Measurements from ENCODE around the gene MSH5.

The MSH5 gene

DNA sequence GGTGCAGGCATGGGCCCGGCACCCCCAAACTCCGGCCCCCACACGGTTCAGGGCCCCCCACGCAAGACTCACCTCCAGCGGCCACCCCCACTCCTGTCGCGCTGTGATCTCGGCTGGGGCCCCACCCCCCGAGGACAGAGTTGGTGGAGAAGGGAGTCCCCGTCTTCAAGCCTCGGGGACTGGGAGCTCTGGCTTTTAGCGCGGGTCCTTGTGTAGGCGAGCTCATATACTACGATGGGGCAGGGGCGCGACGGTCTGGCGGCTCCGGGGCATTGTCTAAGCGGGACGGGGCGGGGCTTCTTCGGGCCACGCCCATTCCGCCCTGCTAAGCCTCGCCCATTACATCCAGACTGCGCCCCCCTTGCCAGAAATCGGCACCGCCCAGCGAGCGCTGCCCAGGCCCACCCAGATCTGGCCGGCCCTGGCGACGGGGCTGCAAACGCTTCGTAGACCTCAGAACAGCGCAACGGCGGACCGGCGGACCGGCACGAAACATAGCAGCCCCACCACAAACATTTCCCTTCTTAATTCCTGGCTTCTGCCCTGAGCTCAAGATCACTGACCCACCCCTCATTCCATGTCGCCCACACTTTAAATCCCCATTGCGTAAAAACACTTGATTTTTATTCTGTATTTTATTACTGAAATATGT lies 9.7 kb upstream of the MSH5 start:
- DNase-seq, result peak in 5 of 6 experiments; percentile 53 to 81 (median 68)

DNA sequence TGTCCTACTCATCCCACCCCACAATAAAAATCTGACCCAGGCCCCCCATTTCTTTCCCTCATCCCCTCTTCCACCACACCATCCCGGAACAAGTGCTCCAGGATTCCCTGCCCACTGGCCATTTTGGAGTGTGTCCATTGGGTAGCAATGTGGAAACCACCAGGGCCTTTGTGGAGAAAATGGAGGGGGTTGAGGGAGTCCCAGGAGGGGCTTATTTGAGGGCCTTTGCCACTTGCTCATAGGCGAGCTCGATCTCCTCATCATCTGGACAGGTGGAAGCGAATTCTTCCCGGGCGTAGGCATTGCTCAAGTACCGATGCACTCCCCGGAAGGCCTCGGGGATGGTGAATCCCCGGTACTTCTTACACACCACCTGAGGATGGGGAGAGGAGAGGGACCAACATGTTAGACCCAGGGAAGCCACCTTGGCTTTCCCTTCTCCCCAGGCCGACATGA lies 9.1 kb upstream of the MSH5 start:
- DNase-seq, result no peak

DNA sequence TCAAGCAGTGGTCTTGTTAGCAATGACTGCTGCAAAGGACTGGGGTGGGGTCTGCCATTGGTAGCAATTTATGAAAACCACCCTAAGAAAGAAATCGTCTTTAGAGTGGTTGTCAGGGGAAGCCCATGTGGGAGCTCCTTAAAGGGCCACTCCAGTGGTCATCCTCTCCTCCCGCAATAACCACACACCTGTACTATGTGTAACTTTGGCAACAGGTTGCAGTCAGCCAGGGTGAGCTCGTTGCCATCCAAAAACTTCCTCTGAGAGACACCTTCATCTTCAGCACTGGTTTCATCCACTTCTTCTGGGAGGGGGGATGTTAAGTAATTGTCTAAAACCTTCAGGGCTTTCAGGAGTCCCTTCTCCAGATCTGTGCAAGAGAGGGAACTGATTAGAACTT lies 7.8 kb upstream of the MSH5 start:
- DNase-seq, result no peak

DNA sequence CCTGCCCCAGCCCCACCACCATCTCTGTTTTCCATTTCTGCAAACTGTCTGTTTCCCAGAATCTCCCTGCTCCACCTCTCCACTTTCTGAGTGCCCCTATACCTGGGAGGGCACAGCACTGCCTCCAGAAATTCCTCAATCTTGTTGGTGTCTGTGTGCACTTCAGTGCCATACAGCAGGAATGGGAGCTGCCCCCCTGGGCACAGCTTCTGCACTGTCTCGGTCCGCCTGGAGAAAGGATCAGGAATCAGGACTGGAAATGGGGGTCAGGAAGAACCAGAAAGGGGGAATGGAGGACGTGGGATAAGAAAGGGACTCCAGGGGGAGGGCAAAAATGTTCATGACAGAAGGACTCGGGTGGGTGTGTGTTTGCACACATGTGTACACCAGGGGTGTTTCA lies 6.1 kb upstream of the MSH5 start:
- DNase-seq, result no peak

DNA sequence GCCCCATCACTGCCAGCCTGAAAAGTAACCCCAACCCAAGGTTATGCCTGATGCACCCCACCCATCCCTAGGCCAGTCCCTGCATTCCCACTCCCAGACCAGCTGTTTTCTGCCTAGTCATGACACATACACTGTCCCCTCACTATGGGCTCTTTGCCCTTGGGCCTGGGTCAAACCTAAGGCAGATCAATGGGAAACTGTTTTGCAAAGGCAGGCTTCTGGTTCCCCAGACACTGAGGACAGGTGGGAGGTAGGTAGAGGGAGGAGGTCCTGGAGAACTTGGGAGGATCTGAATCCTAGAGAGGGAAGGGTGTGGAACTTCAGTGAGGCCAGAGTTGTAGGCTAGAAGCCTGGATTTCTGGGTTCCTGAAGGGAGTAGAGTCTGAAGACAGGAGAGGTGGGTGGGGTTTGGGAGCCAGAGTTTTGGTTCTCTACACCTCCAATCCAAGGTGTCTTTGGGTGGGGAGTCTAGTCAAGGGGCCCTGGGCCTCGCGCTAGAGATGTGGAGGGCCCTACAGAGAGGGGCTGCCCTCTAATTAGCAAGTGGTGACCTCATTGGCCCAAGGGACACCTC lies 5.5 kb upstream of the MSH5 start:
- DNase-seq, result no peak

DNA sequence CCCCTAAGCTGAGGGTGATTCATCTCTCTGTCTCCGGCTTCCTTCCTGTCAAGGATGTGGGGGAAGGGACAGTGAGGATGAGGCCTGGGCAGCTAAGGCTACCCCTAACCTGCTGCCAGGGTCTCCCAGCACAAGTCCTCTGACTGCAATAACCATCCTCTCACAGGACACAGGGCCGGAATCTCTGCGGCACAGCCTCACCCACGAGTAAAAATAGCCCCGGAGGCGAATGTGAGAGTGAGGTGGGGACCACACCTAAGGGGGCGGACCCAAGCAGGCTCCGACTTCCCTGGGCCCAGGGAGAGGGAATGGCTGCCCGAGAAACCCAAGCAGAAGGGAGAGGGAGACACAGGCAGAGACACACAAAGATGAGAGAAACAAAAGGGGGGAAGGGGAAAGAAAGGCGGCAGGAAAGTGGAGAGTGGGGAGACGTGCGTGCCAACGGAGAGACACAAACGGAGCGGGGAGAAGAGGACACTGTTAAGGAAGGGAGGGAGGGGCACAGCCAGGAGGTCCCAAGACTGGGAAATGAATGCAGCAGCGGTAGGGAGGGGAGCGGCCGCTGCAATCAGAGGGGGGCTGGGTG lies 4.9 kb upstream of the MSH5 start:
- DNase-seq, result peak in 1 of 6 experiments; percentile 35

DNA sequence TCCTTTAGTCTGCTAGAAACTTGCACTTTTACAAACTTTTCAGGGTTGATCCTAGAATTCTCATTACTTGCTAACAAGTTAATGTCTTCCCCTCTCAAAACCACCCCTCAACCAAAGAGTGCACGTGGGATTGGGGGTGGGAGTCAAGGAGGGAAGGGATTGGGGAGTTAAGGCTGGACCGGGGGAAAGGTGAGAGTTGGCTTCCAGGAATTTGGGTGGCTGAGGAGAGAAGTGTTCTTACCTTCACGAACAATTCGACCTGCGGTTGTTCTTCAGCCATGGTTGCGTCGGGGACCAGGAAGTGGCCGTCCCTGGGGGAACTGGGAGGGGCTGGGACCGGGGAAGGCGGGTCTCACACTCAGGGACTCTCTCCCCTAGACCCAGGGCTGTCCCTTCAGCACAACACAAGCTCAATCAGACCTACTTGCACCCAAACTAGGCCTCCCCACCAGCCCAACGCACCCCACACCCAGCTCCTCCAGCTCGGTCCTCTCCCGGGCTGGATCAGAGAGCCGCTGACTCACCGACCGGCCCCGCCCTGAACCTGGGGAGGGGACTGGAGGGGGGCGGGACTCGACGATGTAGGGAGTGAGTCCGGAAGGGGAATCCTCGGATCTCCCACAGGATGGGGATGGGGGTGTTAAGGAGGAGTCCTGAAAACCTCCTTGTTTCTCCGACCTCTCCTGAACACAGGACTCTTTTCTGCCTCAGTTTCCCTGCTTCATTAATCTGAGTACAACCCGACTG lies 3.6 kb upstream of the MSH5 start, which contains the start of gene CLIC1:
Gene CLIC1 (minus strand): TSS at position 510 of the 747 bp plus-strand sequence. CDS start 230 bp downstream, at position 280.
- DNase-seq, result peak in 5 of 6 experiments; percentile 38 to 62 (median 44)

DNA sequence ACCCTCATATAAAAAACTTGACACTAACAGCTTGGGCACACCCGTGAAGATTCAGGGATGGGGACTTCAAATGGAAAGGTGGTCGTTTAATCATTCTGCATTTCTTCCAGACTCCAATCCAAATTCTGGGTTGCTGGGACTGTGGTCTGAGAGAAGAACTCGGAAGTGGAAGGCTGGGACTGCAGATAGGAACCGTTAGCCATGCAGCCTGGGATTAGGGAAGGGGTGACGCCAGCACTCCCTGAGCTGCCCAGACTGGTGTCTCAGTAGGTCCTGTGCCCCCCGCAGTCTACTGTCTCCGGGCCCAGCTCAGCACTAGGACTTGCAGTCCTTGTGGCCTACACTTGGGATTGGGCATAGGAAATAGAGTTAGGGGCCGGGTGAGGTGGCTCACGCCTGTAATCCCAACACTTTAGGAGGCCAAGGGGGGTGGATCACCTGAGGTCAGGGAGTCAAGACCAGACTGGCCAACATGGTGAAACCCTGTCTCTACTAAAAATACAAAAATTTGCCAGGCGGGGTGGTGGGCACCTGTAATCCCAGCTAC lies 3.0 kb upstream of the MSH5 start:
- DNase-seq, result no peak

DNA sequence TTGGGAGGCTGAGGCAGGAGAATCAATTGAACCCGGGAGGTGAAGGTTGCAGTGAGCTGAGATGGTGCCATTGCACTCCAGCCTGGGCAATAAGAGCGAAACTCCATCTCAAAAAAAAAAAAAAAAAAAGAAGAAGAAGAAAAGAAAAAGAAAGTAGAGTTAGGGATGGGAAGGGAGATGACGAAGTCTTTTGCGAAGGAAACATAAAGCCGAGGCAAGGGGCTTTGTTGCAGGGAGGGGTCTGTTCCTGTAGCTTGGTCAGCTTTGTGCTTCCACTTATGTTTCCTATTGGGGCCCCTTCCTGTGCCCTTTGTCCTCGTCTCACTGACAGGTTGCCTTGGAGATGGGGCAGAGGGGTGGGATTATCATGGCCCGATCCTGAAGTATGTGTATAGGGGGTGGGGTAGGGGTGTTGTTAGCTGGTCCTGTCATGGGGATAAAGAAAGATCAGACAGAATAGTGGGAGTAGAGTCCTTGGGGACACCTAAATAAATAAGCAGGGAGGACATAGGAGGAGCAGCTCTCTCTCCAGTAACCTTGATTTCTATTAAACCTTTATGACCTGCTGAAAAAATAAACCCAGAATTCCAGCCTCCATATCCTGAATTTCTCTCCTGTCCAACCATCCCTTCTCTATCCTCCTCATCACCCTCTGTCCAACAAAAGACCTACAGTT lies 2.4 kb upstream of the MSH5 start:
- no peak for DNase-seq

DNA sequence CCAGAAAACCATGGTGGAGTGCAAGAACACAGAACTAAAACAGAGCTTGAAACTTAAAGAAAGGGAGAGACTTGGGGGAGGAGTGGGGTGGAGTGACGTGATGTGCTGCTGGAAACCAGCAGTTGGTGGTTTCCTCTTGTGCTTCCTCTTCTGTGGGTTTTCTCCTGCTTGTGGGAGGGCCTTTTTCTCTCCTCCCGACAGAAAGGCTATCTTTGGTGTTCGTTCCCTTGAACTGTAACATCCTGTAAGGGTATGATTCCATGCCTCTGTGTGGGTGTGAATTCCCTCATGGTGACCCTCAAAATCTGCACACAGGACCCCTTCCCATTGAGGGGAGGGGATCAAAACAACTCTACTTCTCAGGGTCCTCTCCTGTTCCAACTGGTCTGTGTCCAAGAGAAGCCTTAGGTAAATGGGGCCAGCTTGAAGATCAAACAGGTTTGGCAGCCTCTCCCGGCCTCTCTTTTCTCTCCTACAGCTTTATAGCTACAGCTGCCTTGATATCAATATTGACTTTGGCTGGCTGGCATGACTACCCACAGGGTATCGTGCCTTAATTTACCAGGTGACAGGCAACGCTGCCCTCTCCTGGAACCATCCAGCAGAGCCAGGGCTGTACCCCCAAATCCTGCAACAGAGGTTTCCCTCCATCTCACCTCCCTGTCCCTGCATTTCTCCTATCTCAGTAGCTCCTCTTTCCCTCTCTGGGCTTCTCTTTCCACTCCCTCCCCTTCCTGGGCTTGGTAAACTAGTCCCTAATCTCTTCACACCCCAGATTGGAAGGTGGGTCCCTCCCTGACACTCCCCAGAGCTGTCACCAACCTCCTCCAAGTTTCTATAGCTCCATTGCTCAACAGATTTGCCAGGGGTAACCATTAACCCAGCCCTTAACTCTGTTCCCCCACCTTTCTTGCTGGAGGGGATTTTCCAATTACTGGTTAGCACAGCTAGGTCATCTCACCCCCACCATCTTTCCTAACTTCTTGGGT lies 1.5 kb upstream of the MSH5 start:
- peak; percentile 39 to 77 (median 68) for DNase-seq

DNA sequence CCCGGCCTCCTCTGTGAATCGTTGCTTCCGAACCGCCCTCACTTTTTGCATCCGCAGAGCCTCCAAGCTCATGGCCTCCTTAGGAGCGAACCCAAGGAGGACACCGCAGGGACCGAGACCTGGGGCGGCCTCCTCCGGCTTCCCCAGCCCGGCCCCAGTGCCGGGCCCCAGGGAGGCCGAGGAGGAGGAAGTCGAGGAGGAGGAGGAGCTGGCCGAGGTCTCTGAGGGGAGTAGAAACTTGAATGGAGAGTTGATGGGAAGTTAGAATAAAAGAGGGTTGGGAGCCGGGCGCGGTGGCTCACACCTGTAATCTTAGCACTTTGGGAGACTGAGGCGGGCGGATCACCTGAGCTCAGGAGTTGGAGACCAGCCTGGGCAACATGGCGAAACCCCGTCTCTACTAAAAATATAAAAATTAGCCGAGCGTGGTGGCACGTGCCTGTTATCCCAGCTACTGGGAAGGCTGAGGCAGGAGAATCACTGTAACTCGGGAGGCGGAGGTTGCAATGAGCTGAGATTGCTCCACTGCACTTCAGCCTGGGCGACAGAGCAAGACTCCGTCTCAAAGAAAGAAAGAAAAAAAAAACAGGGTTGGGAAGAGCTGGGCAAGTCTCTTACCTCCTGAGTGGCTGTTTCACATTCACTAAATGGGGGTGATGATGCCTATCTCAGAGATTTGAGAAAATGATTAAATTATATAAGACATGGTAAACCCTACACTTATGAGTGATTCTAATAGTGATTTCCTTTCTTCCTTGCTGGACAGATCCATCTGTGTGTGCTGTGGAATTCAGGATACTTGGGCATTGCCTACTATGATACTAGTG lies 805 bp downstream of the MSH5 start:
- DNase-seq, result no peak

DNA sequence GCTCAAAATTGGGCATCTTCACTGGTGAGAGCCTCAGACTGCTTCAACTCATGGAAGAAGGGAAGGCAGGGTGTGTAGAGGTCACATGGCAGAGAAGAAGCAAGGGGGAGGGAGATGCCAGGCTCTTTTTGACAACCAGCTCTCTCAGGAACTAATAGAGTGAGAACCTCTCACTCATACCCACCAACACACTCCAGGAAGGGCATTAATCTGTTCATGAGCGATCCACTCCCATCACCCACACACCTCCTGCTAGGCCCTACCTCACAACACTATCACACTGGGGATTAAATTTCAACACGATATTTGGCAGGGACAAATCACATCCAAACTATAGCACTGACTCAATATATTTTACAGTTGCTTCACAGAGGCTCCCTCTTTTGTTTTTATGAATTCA lies 2.0 kb downstream of the MSH5 start:
- no peak for DNase-seq

DNA sequence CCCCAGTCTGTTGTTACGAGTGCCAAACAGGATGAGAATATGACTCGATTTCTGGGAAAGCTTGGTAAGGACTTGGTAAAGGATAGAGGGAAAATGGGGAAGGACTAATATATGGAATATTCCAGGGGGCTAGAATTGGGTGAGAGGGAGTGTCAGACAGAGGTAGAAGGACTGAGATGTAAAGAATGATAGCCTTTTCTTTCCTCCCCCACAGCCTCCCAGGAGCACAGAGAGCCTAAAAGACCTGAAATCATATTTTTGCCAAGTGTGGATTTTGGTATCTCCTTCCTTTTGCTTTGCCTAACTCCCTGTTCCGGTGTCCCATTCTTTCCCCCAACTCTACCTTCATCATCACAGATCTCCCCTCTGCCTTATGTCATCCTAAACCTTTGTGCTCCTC lies 3.1 kb downstream of the MSH5 start:
- DNase-seq, result no peak

DNA sequence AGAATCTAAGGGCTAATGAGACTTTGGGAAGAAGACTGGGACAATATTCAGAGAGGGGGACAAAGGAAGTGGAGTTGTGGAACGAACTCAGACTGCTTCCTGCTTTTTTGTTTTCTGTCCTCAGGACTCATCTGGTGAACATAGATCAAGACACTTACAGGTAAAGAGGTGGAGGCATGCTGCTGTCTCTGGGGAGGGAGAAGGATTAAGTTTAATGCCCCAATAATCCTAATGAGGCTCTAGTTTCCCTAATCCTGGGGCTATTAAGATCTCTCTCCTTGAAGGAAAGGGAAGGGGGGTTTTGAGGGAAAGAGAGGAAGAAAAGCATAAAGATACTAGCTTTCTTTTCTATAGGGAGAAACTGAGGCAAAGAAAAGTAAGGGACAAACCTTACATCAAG lies 4.6 kb downstream of the MSH5 start:
- no peak for DNase-seq

DNA sequence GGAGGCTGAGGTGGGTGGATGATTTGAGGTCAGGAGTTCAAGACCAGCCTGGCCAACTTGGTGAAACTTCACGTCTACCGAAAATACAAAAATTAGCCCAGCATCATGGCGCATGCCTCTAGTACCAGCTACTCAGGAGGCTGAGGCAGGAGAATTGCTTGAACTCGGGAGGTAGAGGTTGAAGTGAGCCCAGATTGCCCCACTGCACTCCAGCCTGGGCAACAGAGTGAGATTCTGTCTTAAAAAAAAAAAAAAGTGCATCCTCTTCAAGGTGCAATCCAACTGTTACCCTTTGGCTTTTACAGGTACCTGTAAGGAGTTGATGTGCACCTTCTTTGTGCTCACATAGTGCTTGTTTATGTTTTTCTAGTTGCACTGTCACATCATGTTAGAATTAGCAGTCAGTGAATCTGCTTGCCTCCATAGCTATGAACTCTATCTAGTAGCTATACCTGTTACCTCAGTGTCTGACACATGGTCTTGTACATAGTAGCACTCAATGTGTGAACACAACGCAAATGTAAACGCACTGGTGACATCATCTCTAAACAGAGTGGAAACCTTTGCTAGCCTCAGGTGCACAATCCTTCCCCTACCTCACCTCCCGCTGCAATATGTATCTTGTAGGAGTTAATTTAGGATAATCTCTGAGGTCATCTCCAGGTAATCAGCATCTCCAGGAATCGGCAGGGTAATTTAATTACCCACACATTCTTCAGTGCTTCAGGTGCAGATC lies 9.7 kb downstream of the MSH5 start:
- no peak for DNase-seq

DNA sequence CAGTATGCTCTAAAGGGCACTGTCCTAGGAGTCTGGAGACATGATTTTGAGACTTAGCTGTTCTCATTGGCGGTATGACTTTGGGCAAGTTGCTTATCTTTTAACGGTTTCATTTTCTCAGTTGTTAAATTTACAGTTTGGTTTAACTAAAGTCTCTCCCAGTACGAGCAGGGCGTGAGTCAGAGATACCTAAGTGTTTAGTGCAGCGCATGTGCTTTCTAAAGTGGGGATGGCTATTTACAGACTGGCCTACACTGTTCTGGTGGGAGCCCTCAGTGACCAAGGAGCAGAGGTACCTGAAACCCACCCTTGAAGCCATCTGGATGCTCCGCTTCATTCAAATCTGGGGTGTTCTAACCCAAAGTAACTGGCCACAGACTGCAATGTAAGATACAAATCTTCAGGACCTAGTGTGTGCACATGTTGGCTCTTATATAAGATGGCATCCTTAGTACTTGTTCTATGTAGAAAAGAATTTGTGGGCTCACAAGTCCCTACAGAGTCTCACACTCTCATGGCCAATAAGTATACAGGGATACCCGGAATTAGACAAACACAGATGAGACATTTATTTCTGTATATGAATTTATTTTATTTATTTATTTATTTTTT lies 10.7 kb downstream of the MSH5 start:
- no peak for DNase-seq

DNA sequence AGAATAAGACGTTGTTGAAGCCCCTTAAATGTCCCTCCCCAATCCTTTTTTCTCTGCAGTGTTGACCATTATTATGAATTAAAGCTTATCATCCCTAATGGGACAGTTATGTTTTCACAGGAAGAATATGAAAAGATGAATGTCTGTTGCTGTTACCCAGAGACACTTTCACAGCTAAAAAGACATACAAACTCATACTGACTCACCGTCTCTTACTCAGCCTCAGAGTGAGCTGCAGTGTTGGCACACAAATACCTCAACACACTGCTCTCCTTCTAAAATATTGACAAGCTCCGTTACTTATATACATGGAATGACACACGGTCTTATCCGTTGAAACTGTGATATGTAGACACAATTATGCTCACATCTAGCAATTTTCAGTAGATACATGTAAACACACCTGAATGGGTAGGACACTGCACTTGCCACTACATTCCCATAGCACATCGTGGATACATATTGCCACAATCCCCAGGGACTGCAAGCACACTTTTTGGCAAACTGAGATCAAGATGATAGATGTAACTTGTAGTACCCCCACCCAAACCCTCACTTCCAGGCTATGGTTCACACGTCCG lies 13.0 kb downstream of the MSH5 start:
- no peak for DNase-seq

DNA sequence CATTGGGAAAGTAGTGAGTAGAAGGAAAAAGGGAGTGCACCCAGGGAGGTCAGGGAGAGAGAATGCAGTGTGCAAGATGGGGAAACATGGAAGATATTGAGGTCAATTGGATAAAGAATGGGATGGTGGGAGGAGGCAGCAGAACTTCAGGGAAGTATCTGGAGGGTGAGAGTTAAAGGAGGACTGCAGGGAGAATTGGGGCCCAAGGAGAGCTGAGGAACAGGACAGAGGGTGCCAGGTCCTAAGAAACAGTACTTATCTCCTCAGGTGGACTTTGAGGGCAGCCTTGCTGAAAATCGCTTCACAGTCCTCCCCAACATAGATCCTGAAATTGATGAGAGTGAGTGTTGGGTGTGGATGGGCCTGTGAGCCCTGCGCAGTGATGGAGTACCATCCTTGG lies 18.5 kb downstream of the MSH5 start:
- no peak for DNase-seq

DNA sequence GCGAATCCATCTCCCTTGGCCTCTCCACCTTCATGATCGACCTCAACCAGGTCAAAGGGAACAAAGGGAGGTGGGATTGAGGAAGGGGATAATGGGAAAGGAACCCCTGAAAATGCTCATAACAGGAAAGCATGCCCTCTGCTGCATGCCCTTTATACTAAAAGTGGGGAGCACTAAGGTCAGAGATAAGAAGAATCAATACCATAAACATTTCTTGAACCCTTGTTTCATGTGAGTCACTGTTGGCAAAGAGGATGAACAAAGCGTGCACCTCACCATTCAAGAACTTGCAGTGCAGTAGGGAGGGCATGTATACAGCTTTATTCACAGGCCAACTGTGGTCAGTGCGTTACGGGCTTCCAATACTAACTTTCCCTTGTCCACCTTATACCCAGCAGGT lies 21.0 kb downstream of the MSH5 start:
- no peak for DNase-seq
